Common myeloid progenitor, CD34-positive (primary cell): ENCODE measurements around the gene AHSA1.
A peak's percentile ranks its signal among the peaks of the same experiment; 100 is the strongest.

Source experiments
- CTCF ChIA-PET: fragments of 350-600 bp; sonication (Branson Sonifier 250); formaldehyde crosslinking; loops from one replicate; lab custom pipeline; 2021; ENCODE audit warnings: antibody characterized with exemption; lab: Charles Lee
- POLR2A ChIA-PET: fragments of 350-600 bp; sonication (Branson Sonifier 250); formaldehyde crosslinking; loops from one replicate; lab custom pipeline; 2021; ENCODE audit warnings: antibody characterized with exemption; lab: Charles Lee
- DNase-seq, 3 donors: peaks; one replicate each; pipeline versions ENCODE4 v3.0.0 to v3.0.0-alpha.2; 2013
- H3K27ac ChIP-seq, 2 experiments: 1 replicate in 1 of 2; 2 replicates in 1 of 2; pipeline ENCODE4 v1.7.0; 2013; ENCODE audit warnings: inconsistent platforms in 2 of 2, low read length in 2 of 2, mild to moderate bottlenecking in 2 of 2, low read depth in 1 of 2, moderate library complexity in 1 of 2; ENCODE audit not compliant: severe bottlenecking in 2 of 2, insufficient read depth in 1 of 2, poor library complexity in 1 of 2
- H3K27me3 ChIP-seq, 5 experiments: replicated peaks in 2 of 5; 1 replicate in 3 of 5; 2 replicates in 2 of 5; pipeline versions ENCODE4 v1.6.1 to v1.7.0; 2013; ENCODE audit warnings: low read length in 4 of 5, mild to moderate bottlenecking in 2 of 5, moderate library complexity in 2 of 5, inconsistent platforms in 1 of 5; ENCODE audit not compliant: insufficient read depth in 5 of 5, control insufficient read depth in 4 of 5
- H3K36me3 ChIP-seq, 4 experiments: 1 replicate in 2 of 4; 2 replicates in 2 of 4; pipeline versions ENCODE4 v1.6.1 to v1.7.0; 2013; ENCODE audit warnings: low read length in 3 of 4, control low read depth in 1 of 4, mild to moderate bottlenecking in 1 of 4; ENCODE audit not compliant: control insufficient read depth in 4 of 4, insufficient read depth in 4 of 4
- H3K4me1 ChIP-seq, 4 experiments: 1 replicate in 3 of 4; 2 replicates in 1 of 4; pipeline versions ENCODE4 v1.6.1 to v1.7.1; 2013; ENCODE audit warnings: low read length in 3 of 4, mild to moderate bottlenecking in 3 of 4, control low read depth in 1 of 4, inconsistent platforms in 1 of 4, moderate library complexity in 1 of 4; ENCODE audit not compliant: control insufficient read depth in 4 of 4, insufficient read depth in 4 of 4; ENCODE audit errors: control extremely low read depth in 1 of 4
- H3K4me3 ChIP-seq, 7 experiments: 1 replicate in 4 of 7; 2 replicates in 3 of 7; pipeline versions ENCODE4 v1.5.1 to v1.7.0; 2013; ENCODE audit warnings: mild to moderate bottlenecking in 7 of 7, low read length in 6 of 7, moderate library complexity in 6 of 7, inconsistent platforms in 2 of 7, low read depth in 2 of 7, control low read depth in 1 of 7; ENCODE audit not compliant: insufficient read depth in 4 of 7, control insufficient read depth in 1 of 7; ENCODE audit errors: extremely low read depth in 1 of 7
- H3K9me3 ChIP-seq, 5 experiments: 1 replicate in 4 of 5; 2 replicates in 1 of 5; pipeline versions ENCODE4 v1.6.1 to v1.7.1; 2013; ENCODE audit warnings: low read length in 4 of 5, mild to moderate bottlenecking in 2 of 5, inconsistent platforms in 1 of 5, low read depth in 1 of 5, moderate library complexity in 1 of 5; ENCODE audit not compliant: control insufficient read depth in 4 of 5, insufficient read depth in 2 of 5; ENCODE audit errors: control extremely low read depth in 1 of 5
- WGBS: methylation state at CpG from one replicate; pipeline ENCODE4 v1.1.5; 2013; ENCODE audit not compliant: insufficient coverage; 5-methylcytosine and 5-hydroxymethylcytosine counted together

AHSA1 gene

GRCh38 chr14:77455966-77456640, 1.8 kb upstream of the AHSA1 start:
- Histone ChIP-seq H3K4me3 (peak overlapping the region in 5 of 7 experiments; percentile 94 to 100 (median 96)), H3K36me3 (peaks cover 3 to 35% (median 27%) of the 10 kb centered on the region in 4 experiments), H3K4me1 (peaks cover 9 to 23% (median 20%) of the 10 kb centered on the region in 4 experiments), H3K9me3 (no peaks in the 10 kb centered on the region), H3K27ac (peak overlapping the region; percentile 84 to 92), H3K27me3 (no peaks in the 10 kb centered on the region)
- ChIA-PET POLR2A (no interaction called here), CTCF (interaction anchor here (1.0 kb wide), 1 partner anchor 51 kb away, joined by 3 read pairs; no protein-coding TSS in a partner anchor)
- 60% methylated on average over 1 of the region's 2 CpGs for WGBS
- no peak for DNase-seq

GRCh38 chr14:77457115-77457521, 775 bp upstream of the AHSA1 start:
- CTCF ChIA-PET, result interaction anchor here (1.0 to 4.2 kb wide), 3 partner anchors 47 to 94 kb away, joined by 3 to 48 read pairs (median 3); no protein-coding TSS in a partner anchor
- Histone ChIP-seq H3K4me3 (peak overlapping the region; percentile 94 to 100 (median 96)), H3K27me3 (no peaks in the 10 kb centered on the region), H3K9me3 (no peaks in the 10 kb centered on the region), H3K27ac (peak overlapping the region; percentile 84 to 92), H3K36me3 (peaks cover 3 to 37% (median 29%) of the 10 kb centered on the region in 4 experiments), H3K4me1 (peaks cover 9 to 23% (median 20%) of the 10 kb centered on the region in 4 experiments)
- whole genome bisulfite sequencing, result 0% methylated on average over 14 of the region's 18 CpGs
- POLR2A ChIA-PET, result no interaction called here
- no peak for DNase-seq

GRCh38 chr14:77458249-77458950, 507 bp downstream of the AHSA1 start:
- no peaks in the 10 kb centered on the region for H3K9me3 ChIP-seq
- ChIA-PET CTCF (interaction anchor here (1.0 to 4.2 kb wide), 18 partner anchors 10 to 342 kb away, joined by 3 to 48 read pairs (median 3); partner anchors contain the start of genes ADCK1 and SPTLC2), POLR2A (no interaction called here)
- peaks cover 9 to 23% (median 20%) of the 10 kb centered on the region in 4 experiments for H3K4me1 ChIP-seq
- peaks cover 5 to 41% (median 31%) of the 10 kb centered on the region in 4 experiments for H3K36me3 ChIP-seq
- H3K4me3 ChIP-seq, result peak overlapping the region; percentile 89 to 100 (median 95)
- peak overlapping the region; percentile 84 to 92 for H3K27ac ChIP-seq
- no peaks in the 10 kb centered on the region for H3K27me3 ChIP-seq
- WGBS, result 0% methylated on average over 16 of the region's 29 CpGs
- DNase-seq, result peak; percentile 21 to 71 (median 57)

- H3K9me3 ChIP-seq, result no peaks in the 10 kb centered on the region
- DNase-seq, result peak; percentile 82 to 90 (median 86)
- H3K4me3 ChIP-seq, result peak overlapping the region in 6 of 7 experiments; percentile 94 to 100 (median 96)
- H3K27ac ChIP-seq, result peak overlapping the region in 1 of 2 experiments; percentile 92
- 64% methylated on average over 10 of the region's 13 CpGs for WGBS
- H3K4me1 ChIP-seq, result peaks cover 9 to 23% (median 20%) of the 10 kb centered on the region in 4 experiments
- ChIA-PET CTCF (interaction anchor here (0.7 to 4.2 kb wide), 24 partner anchors 10 to 341 kb away, joined by 3 to 48 read pairs (median 3); partner anchors contain the start of genes ADCK1 and SPTLC2), POLR2A (interaction anchor here (1.1 kb wide), 1 partner anchor 88 kb away, joined by 3 read pairs; no protein-coding TSS in a partner anchor)
- peaks cover 8 to 43% (median 36%) of the 10 kb centered on the region in 4 experiments for H3K36me3 ChIP-seq
- no peaks in the 10 kb centered on the region for H3K27me3 ChIP-seq
These were observed 1.3 kb downstream of the AHSA1 start for GRCh38 chr14:77459072-77459723.

- Histone ChIP-seq H3K4me3 (no peak overlapping the region), H3K27me3 (no peaks in the 10 kb centered on the region), H3K9me3 (no peaks in the 10 kb centered on the region), H3K27ac (no peak overlapping the region), H3K36me3 (peaks cover 14 to 65% (median 51%) of the 10 kb centered on the region in 4 experiments), H3K4me1 (no peaks in the 10 kb centered on the region)
- ChIA-PET POLR2A (no interaction called here), CTCF (interaction anchor here (0.5 to 1.9 kb wide), 2 partner anchors 16 to 54 kb away, joined by 3 read pairs; no protein-coding TSS in a partner anchor)
- no peak for DNase-seq
- WGBS, result 95% methylated on average over 2 of the region's 5 CpGs
These were observed 9.9 kb downstream of the AHSA1 start for GRCh38 chr14:77467801-77468200.

- Histone ChIP-seq H3K27me3 (no peaks in the 10 kb centered on the region), H3K9me3 (no peaks in the 10 kb centered on the region), H3K36me3 (peaks cover 11 to 55% (median 42%) of the 10 kb centered on the region in 4 experiments), H3K27ac (no peak overlapping the region), H3K4me1 (no peaks in the 10 kb centered on the region), H3K4me3 (no peak overlapping the region)
- ChIA-PET CTCF (interaction anchor here (1.3 to 1.6 kb wide), 2 partner anchors 9 to 10 kb away, joined by 3 read pairs; no protein-coding TSS in a partner anchor), POLR2A (no interaction called here)
- WGBS, result 96% methylated on average over 10 of the region's 14 CpGs
- no peak for DNase-seq
These were observed 11.2 kb downstream of the AHSA1 start for GRCh38 chr14:77469067-77469505.
